K562 (cell line): ENCODE measurements around the gene RYR1. TPM values are rescaled to one million over a fixed set of nuclear protein-coding genes. Genes with fewer than 3 reads are reported as not detected.
A peak's percentile ranks its signal among the peaks of the same experiment; 100 is the strongest.

Source experiments
- CBFA2T2 ChIP-seq: fragments of 450-650 bp; conservative IDR thresholded peaks from 2 replicates; pipeline ENCODE4 v1.6.1; 2017; ENCODE audit warnings: mild to moderate bottlenecking
- CBX2 ChIP-seq: fragments of 200-600 bp; sonication (generic); IDR thresholded peaks from one replicate; pipeline ENCODE4 v1.6.1; 2012; ENCODE audit warnings: mild to moderate bottlenecking, low read length, inconsistent platforms; ENCODE audit not compliant: insufficient read depth, poor library complexity, severe bottlenecking
- ESRRB ChIP-seq: fragments of 250-450 bp; sonication (Bioruptor Pico); IDR thresholded peaks from 2 replicates; pipeline ENCODE4 v1.5.0; 2020; ENCODE audit warnings: mild to moderate bottlenecking, moderate library complexity, borderline replicate concordance
- MLLT1 ChIP-seq, 2 experiments: fragments of 450-650 bp; IDR thresholded peaks; 2 replicates each; pipeline ENCODE4 v1.6.1; 2016
- RHOXF2B ChIP-seq: fragments of 250-450 bp; sonication (Bioruptor Pico); conservative IDR thresholded peaks from 2 replicates; pipeline ENCODE4 v1.5.1; 2021
- SRSF7 ChIP-seq: fragments of 200-400 bp; formaldehyde crosslinking; optimal IDR thresholded peaks from 2 replicates; pipeline ENCODE3; 2017; ENCODE audit warnings: mild to moderate bottlenecking, low read depth, low read length
- UBTF ChIP-seq, 2 experiments: IDR thresholded peaks; 2 replicates each; pipeline ENCODE4 v1.6.1; 2012; ENCODE audit warnings: improper control_type of control experiment in 2 of 2, low read depth in 2 of 2, low read length in 2 of 2, borderline replicate concordance in 1 of 2
- ZNF57 ChIP-seq: fragments of 450-650 bp; formaldehyde crosslinking; IDR thresholded peaks from 2 replicates; pipeline ENCODE4 v1.4.0; 2020; ENCODE audit warnings: mild to moderate bottlenecking, moderate library complexity
- polyA plus RNA-seq, 8 experiments: library from polyadenylated mRNA; depleted of rRNA in 4 of 8; stranded (reverse) in 5 of 8; unstranded in 3 of 8; fragments of >200 nt; fragmentation: Nextera tagmentation in 2 of 8; fragmentation: Illumina TruSeq in 1 of 8; extraction: Ambion mirVana in 2 of 8; extraction: Trizol in 1 of 8; gene quantifications; 2 replicates each; pipeline versions ENCODE4 v1.2.1 to v1.2.3, GENCODE V29; 2011 to 2014; ENCODE audit warnings: inconsistent platforms in 1 of 8, missing spikeins in 1 of 8
- total RNA-seq, 7 experiments: library from RNA; depleted of rRNA in 6 of 7; stranded (reverse); fragments of >200 nt in 6 of 7; fragmentation: Illumina TruSeq in 2 of 7; extraction: Trizol in 2 of 7; gene quantifications; 2 replicates each; pipeline versions ENCODE4 v1.2.1 to v1.2.3, GENCODE V29; 2011 to 2021; ENCODE audit warnings: low replicate concordance in 1 of 7
- TF ChIP-seq, protein P1 (sequence below), 2 experiments: fragments of 450-650 bp in 1 of 2; sonication (generic) in 1 of 2; formaldehyde crosslinking in 1 of 2; IDR thresholded peaks; 2 replicates each; pipeline versions ENCODE4 v1.7.1 to v1.9.0; 2016 to 2022; ENCODE audit warnings: inconsistent platforms in 1 of 2, mild to moderate bottlenecking in 1 of 2, missing genetic modification reagents in 1 of 2
- TF ChIP-seq, protein P2 (sequence below): fragments of 250-450 bp; sonication (Bioruptor Pico); IDR thresholded peaks from 2 replicates; pipeline ENCODE4 v1.5.0; 2022; ENCODE audit warnings: mild to moderate bottlenecking

The RYR1 gene
- total and polyA plus RNA-seq, 9 of the 15 experiments (the other 6 are each of a cell fraction or from before 2014, with no cell fraction given): 0.11 to 7.4 (median 3.7) TPM

DNA sequence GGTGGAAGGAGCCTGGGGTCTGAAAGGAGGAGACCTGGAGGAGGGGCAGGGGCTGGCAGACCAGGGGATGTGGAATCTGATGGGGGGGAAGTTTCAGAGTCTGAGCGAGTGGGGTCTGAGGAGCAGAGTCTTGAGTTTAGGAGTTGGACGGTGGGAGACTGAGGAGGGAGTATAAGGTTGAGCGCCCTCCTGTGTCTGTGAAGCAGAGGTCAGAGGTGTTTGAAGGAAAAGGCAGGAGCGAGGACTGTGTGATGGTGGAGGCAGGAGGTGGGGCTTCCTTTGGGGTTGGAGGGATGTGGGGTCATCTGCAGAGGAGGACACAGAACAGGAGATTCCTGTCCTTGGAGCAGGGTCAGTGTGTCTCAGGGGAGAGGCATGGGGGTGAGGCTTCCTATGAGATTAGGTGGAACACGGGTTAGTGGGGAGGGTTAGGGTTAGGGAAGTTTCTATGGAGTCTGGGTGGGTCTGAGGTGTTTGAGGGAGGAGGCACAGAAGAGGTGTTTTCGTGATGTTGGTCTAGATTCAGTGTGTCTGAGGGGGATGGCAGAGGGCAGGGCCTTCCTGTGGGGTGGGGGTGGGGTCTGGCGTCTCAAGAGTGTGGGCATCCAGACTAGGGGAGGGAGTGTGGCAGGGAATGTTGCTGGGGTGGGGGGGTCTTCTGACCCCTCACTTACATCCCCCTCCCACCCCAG lies 8.3 kb downstream of the RYR1 start (continued):
- TF ChIP-seq, protein P1, sequence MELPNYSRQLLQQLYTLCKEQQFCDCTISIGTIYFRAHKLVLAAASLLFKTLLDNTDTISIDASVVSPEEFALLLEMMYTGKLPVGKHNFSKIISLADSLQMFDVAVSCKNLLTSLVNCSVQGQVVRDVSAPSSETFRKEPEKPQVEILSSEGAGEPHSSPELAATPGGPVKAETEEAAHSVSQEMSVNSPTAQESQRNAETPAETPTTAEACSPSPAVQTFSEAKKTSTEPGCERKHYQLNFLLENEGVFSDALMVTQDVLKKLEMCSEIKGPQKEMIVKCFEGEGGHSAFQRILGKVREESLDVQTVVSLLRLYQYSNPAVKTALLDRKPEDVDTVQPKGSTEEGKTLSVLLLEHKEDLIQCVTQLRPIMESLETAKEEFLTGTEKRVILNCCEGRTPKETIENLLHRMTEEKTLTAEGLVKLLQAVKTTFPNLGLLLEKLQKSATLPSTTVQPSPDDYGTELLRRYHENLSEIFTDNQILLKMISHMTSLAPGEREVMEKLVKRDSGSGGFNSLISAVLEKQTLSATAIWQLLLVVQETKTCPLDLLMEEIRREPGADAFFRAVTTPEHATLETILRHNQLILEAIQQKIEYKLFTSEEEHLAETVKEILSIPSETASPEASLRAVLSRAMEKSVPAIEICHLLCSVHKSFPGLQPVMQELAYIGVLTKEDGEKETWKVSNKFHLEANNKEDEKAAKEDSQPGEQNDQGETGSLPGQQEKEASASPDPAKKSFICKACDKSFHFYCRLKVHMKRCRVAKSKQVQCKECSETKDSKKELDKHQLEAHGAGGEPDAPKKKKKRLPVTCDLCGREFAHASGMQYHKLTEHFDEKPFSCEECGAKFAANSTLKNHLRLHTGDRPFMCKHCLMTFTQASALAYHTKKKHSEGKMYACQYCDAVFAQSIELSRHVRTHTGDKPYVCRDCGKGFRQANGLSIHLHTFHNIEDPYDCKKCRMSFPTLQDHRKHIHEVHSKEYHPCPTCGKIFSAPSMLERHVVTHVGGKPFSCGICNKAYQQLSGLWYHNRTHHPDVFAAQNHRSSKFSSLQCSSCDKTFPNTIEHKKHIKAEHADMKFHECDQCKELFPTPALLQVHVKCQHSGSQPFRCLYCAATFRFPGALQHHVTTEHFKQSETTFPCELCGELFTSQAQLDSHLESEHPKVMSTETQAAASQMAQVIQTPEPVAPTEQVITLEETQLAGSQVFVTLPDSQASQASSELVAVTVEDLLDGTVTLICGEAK (IDR thresholded peaks at IDR 0.05): no peak
- TF ChIP-seq, protein P1 (CRISPR knock-in tag; IDR thresholded peaks at IDR 0.05): no peak
- TF ChIP-seq SRSF7: no peak
- TF ChIP-seq CBX2: no peak
- TF ChIP-seq ESRRB (CRISPR knock-in tag): no peak
- no peak for TF ChIP-seq ZNF57 (CRISPR knock-in tag)
- TF ChIP-seq MLLT1 (IDR thresholded peaks at IDR 0.05): 0 out of 4 replicates have a peak, but pooled peaks of 1 of the 2 experiments have one; percentile 52
- no peak for TF ChIP-seq UBTF (IDR thresholded peaks at IDR 0.05; ENCODE audit: borderline replicate concordance in 1 of 2, low read depth in 2 of 2, low read length in 2 of 2)
- TF ChIP-seq CBFA2T2: no peak
- no peak for TF ChIP-seq RHOXF2B
- TF ChIP-seq, protein P2, sequence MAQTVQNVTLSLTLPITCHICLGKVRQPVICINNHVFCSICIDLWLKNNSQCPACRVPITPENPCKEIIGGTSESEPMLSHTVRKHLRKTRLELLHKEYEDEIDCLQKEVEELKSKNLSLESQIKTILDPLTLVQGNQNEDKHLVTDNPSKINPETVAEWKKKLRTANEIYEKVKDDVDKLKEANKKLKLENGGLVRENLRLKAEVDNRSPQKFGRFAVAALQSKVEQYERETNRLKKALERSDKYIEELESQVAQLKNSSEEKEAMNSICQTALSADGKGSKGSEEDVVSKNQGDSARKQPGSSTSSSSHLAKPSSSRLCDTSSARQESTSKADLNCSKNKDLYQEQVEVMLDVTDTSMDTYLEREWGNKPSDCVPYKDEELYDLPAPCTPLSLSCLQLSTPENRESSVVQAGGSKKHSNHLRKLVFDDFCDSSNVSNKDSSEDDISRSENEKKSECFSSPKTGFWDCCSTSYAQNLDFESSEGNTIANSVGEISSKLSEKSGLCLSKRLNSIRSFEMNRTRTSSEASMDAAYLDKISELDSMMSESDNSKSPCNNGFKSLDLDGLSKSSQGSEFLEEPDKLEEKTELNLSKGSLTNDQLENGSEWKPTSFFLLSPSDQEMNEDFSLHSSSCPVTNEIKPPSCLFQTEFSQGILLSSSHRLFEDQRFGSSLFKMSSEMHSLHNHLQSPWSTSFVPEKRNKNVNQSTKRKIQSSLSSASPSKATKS (CRISPR knock-in tag): no peak
- TF ChIP-seq, all 486 proteins: peak for 15
